ENCODE data around the gene BSN.

BSN gene

GRCh38 chr3:49553692-49554632 lies at the start of gene BSN:
Gene BSN, plus strand, starts transcription at chr3:49554477. Its CDS starts 126 bp downstream, at chr3:49554603.
- Histone ChIP-seq H3K9me3 (ENCODE audit: control insufficient read depth in 2 of 2, low read length in 2 of 2) (no peaks in the 10 kb centered on the region), H3K9ac (ENCODE audit: low read length in 2 of 2) (peak within 1 kb of the TSS; percentile 73 to 80), H3K4me3 (ENCODE audit: low read length in 2 of 2) (peak within 1 kb of the TSS; percentile 81 to 87), H3K36me3 (ENCODE audit: control insufficient read depth in 2 of 2, insufficient read depth in 2 of 2, low read length in 2 of 2) (no peaks in the 10 kb centered on the region), H3K27ac (ENCODE audit: low read length) (peak within 1 kb of the TSS; percentile 66), H3K4me1 (ENCODE audit: control insufficient read depth, insufficient read depth, low read length) (peaks cover 19% of the 10 kb centered on the region), H3K27me3 (ENCODE audit: control insufficient read depth in 1 of 2, insufficient read depth in 2 of 2, low read length in 2 of 2) (no peaks in the 10 kb centered on the region)

- H3K9ac ChIP-seq (ENCODE audit: low read length in 2 of 2), result no peak overlapping the region
- no peak overlapping the region for H3K4me3 ChIP-seq (ENCODE audit: low read length in 2 of 2)
- H3K27ac ChIP-seq (ENCODE audit: low read length), result no peak overlapping the region
- peaks cover 4 to 13% of the 10 kb centered on the region in 2 donors for H3K36me3 ChIP-seq (ENCODE audit: control insufficient read depth in 2 of 2, insufficient read depth in 2 of 2, low read length in 2 of 2)
- peaks cover 3% of the 10 kb centered on the region for H3K4me1 ChIP-seq (ENCODE audit: control insufficient read depth, insufficient read depth, low read length)
- no peaks in the 10 kb centered on the region for H3K27me3 ChIP-seq (ENCODE audit: control insufficient read depth in 1 of 2, insufficient read depth in 2 of 2, low read length in 2 of 2)
- H3K9me3 ChIP-seq (ENCODE audit: control insufficient read depth in 2 of 2, low read length in 2 of 2), result no peaks in the 10 kb centered on the region
Observed at GRCh38 chr3:49506906-49507305, 47.4 kb upstream of the BSN start.

DNA sequence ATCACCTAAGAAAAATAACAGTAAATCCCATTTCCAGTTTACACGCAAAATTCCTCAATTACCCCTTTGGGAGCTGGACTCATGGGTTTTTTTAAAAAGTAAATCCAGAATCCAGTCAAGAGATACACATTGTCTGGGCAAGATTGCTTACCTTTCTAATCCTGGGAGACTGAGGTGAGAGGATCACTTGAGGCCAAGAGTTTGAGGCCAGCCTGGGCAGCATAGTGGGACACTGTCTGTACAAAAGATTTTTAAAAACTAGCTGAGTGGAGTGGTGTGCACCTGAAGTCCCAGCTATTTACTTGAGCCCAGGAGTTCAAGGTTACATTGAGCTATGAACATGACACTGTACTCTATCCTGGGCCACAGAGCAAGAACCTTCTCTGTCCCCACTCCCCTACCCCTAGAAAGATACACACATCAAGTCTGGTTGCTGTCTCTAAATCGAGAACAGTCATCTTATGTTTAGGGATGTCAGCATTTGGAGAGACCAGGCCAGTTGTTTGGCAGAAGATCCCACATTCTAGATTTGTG lies 45.2 kb upstream of the BSN start:
- H3K36me3 ChIP-seq (ENCODE audit: control insufficient read depth in 2 of 2, insufficient read depth in 2 of 2, low read length in 2 of 2), result peaks cover 9 to 16% of the 10 kb centered on the region in 2 donors
- no peak overlapping the region for H3K9ac ChIP-seq (ENCODE audit: low read length in 2 of 2)
- H3K27ac ChIP-seq (ENCODE audit: low read length), result no peak overlapping the region
- no peak overlapping the region for H3K4me3 ChIP-seq (ENCODE audit: low read length in 2 of 2)
- H3K27me3 ChIP-seq (ENCODE audit: control insufficient read depth in 1 of 2, insufficient read depth in 2 of 2, low read length in 2 of 2), result no peaks in the 10 kb centered on the region
- no peaks in the 10 kb centered on the region for H3K9me3 ChIP-seq (ENCODE audit: control insufficient read depth in 2 of 2, low read length in 2 of 2)
- peaks cover 3% of the 10 kb centered on the region for H3K4me1 ChIP-seq (ENCODE audit: control insufficient read depth, insufficient read depth, low read length)

- Histone ChIP-seq H3K4me1 (ENCODE audit: control insufficient read depth, insufficient read depth, low read length) (peaks cover 3% of the 10 kb centered on the region), H3K36me3 (ENCODE audit: control insufficient read depth in 2 of 2, insufficient read depth in 2 of 2, low read length in 2 of 2) (peaks cover 16 to 22% of the 10 kb centered on the region in 2 donors), H3K9ac (ENCODE audit: low read length in 2 of 2) (no peak overlapping the region), H3K9me3 (ENCODE audit: control insufficient read depth in 2 of 2, low read length in 2 of 2) (no peaks in the 10 kb centered on the region), H3K4me3 (ENCODE audit: low read length in 2 of 2) (no peak overlapping the region), H3K27me3 (ENCODE audit: control insufficient read depth in 1 of 2, insufficient read depth in 2 of 2, low read length in 2 of 2) (no peaks in the 10 kb centered on the region), H3K27ac (ENCODE audit: low read length) (no peak overlapping the region)
Observed at GRCh38 chr3:49511639-49512038, 42.6 kb upstream of the BSN start.

GRCh38 chr3:49512781-49513355 lies 41.4 kb upstream of the BSN start:
- Histone ChIP-seq H3K4me3 (ENCODE audit: low read length in 2 of 2) (no peak overlapping the region), H3K9me3 (ENCODE audit: control insufficient read depth in 2 of 2, low read length in 2 of 2) (no peaks in the 10 kb centered on the region), H3K9ac (ENCODE audit: low read length in 2 of 2) (no peak overlapping the region), H3K27ac (ENCODE audit: low read length) (no peak overlapping the region), H3K27me3 (ENCODE audit: control insufficient read depth in 1 of 2, insufficient read depth in 2 of 2, low read length in 2 of 2) (no peaks in the 10 kb centered on the region), H3K36me3 (ENCODE audit: control insufficient read depth in 2 of 2, insufficient read depth in 2 of 2, low read length in 2 of 2) (peaks cover 22 to 28% of the 10 kb centered on the region in 2 donors), H3K4me1 (ENCODE audit: control insufficient read depth, insufficient read depth, low read length) (peaks cover 3% of the 10 kb centered on the region)

DNA sequence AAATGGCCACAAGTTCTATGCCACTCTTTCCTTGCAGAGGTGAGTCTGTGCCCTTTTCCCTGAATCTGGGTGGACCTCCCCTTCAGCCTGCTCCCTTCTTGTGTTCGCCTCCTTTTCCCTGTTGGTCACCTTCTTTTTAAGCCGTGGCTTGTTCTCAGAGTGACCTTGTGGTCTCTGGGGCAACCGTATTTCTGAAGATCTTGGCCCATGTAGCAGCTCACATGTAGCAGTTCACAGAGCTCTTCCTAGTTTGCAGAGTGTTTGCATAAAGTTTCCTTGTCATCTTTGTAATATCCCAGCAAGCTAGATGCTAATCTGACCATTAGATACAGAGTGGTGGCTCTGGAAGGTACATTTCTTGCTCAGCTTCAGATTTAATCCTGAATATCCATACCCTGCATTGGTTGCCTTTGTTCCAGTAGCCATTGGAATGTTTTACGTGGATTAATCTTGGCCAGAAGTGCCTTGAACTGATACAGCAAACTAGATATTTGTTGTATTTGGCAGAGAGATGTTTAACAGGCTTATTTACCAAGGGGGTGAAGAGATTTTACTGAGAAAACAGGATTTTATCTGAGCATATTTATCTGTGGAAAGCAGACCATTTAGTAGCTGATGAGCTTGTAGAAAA lies 40.7 kb upstream of the BSN start:
- Histone ChIP-seq H3K9me3 (ENCODE audit: control insufficient read depth in 2 of 2, low read length in 2 of 2) (no peaks in the 10 kb centered on the region), H3K36me3 (ENCODE audit: control insufficient read depth in 2 of 2, insufficient read depth in 2 of 2, low read length in 2 of 2) (peaks cover 28 to 29% of the 10 kb centered on the region in 2 donors), H3K27me3 (ENCODE audit: control insufficient read depth in 1 of 2, insufficient read depth in 2 of 2, low read length in 2 of 2) (no peaks in the 10 kb centered on the region), H3K4me1 (ENCODE audit: control insufficient read depth, insufficient read depth, low read length) (peaks cover 3% of the 10 kb centered on the region), H3K9ac (ENCODE audit: low read length in 2 of 2) (no peak overlapping the region), H3K27ac (ENCODE audit: low read length) (no peak overlapping the region), H3K4me3 (ENCODE audit: low read length in 2 of 2) (no peak overlapping the region)

GRCh38 chr3:49518016-49518415 lies 36.3 kb upstream of the BSN start:
- Histone ChIP-seq H3K27me3 (ENCODE audit: control insufficient read depth in 1 of 2, insufficient read depth in 2 of 2, low read length in 2 of 2) (no peaks in the 10 kb centered on the region), H3K27ac (ENCODE audit: low read length) (no peak overlapping the region), H3K9ac (ENCODE audit: low read length in 2 of 2) (no peak overlapping the region), H3K9me3 (ENCODE audit: control insufficient read depth in 2 of 2, low read length in 2 of 2) (no peaks in the 10 kb centered on the region), H3K4me1 (ENCODE audit: control insufficient read depth, insufficient read depth, low read length) (peaks cover 9% of the 10 kb centered on the region), H3K4me3 (ENCODE audit: low read length in 2 of 2) (no peak overlapping the region), H3K36me3 (ENCODE audit: control insufficient read depth in 2 of 2, insufficient read depth in 2 of 2, low read length in 2 of 2) (peaks cover 13 to 30% of the 10 kb centered on the region in 2 donors)

DNA sequence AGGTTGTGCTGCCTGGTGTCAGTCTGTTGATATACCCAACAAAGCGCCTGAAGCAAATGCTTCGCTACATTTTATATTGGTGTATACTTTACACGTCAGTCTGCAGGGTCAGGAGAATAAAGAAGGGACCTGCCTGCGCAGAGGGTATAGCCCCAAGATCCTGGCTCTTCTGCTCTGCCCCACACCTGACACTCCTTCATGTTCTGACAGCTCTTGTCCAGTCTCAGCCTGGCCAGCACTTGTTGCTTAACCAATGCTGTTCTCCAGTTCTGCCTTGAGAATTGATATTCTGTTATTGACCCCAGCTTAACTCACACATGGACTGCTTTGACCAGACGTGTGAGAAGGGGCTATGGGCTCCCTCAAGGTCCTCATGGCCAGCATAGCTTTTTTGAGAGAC lies 35.8 kb upstream of the BSN start:
- Histone ChIP-seq H3K4me1 (ENCODE audit: control insufficient read depth, insufficient read depth, low read length) (peaks cover 9% of the 10 kb centered on the region), H3K36me3 (ENCODE audit: control insufficient read depth in 2 of 2, insufficient read depth in 2 of 2, low read length in 2 of 2) (peaks cover 13 to 26% of the 10 kb centered on the region in 2 donors)

GRCh38 chr3:49519296-49519695 lies 35.0 kb upstream of the BSN start:
- H3K27me3 ChIP-seq (ENCODE audit: control insufficient read depth in 1 of 2, insufficient read depth in 2 of 2, low read length in 2 of 2), result no peaks in the 10 kb centered on the region
- no peak overlapping the region for H3K27ac ChIP-seq (ENCODE audit: low read length)
- peaks cover 9% of the 10 kb centered on the region for H3K4me1 ChIP-seq (ENCODE audit: control insufficient read depth, insufficient read depth, low read length)
- no peak overlapping the region for H3K4me3 ChIP-seq (ENCODE audit: low read length in 2 of 2)
- no peaks in the 10 kb centered on the region for H3K9me3 ChIP-seq (ENCODE audit: control insufficient read depth in 2 of 2, low read length in 2 of 2)
- no peak overlapping the region for H3K9ac ChIP-seq (ENCODE audit: low read length in 2 of 2)
- peaks cover 13 to 31% of the 10 kb centered on the region in 2 donors for H3K36me3 ChIP-seq (ENCODE audit: control insufficient read depth in 2 of 2, insufficient read depth in 2 of 2, low read length in 2 of 2)

More for the DNA sequence above, 35.8 kb upstream of the BSN start:
- Histone ChIP-seq H3K9me3 (ENCODE audit: control insufficient read depth in 2 of 2, low read length in 2 of 2) (no peaks in the 10 kb centered on the region), H3K27ac (ENCODE audit: low read length) (no peak overlapping the region), H3K27me3 (ENCODE audit: control insufficient read depth in 1 of 2, insufficient read depth in 2 of 2, low read length in 2 of 2) (no peaks in the 10 kb centered on the region), H3K9ac (ENCODE audit: low read length in 2 of 2) (no peak overlapping the region), H3K4me3 (ENCODE audit: low read length in 2 of 2) (no peak overlapping the region)

GRCh38 chr3:49519916-49520385 lies 34.3 kb upstream of the BSN start:
- H3K27me3 ChIP-seq (ENCODE audit: control insufficient read depth in 1 of 2, insufficient read depth in 2 of 2, low read length in 2 of 2), result no peaks in the 10 kb centered on the region
- H3K9me3 ChIP-seq (ENCODE audit: control insufficient read depth in 2 of 2, low read length in 2 of 2), result no peaks in the 10 kb centered on the region
- H3K27ac ChIP-seq (ENCODE audit: low read length), result no peak overlapping the region
- H3K9ac ChIP-seq (ENCODE audit: low read length in 2 of 2), result no peak overlapping the region
- H3K4me3 ChIP-seq (ENCODE audit: low read length in 2 of 2), result no peak overlapping the region
- peaks cover 9% of the 10 kb centered on the region for H3K4me1 ChIP-seq (ENCODE audit: control insufficient read depth, insufficient read depth, low read length)
- H3K36me3 ChIP-seq (ENCODE audit: control insufficient read depth in 2 of 2, insufficient read depth in 2 of 2, low read length in 2 of 2), result peaks cover 13 to 31% of the 10 kb centered on the region in 2 donors
